Thoracic aorta (tissue), 2 donors: ENCODE data around the gene LUZP4. TPM values are rescaled to one million over a fixed set of nuclear protein-coding genes. Genes with fewer than 3 reads are reported as not detected.

Source experiments
- ATAC-seq: fragments of 150-250 bp; one replicate; pipeline ENCODE4 v1.8.0; 2017; ENCODE audit warnings: low read depth; ENCODE audit not compliant: insufficient number of reproducible peaks, low FRiP score
- DNase-seq: peaks from one replicate; pipeline ENCODE4 v3.0.0-alpha.2; 2020; ENCODE audit warnings: low spot score
- H3K27ac ChIP-seq, 2 donors: fragments of 200-600 bp; sonication (generic); 1 replicate in 1 of 2; 2 replicates in 1 of 2; pipeline ENCODE4 v1.5.1; 2016; ENCODE audit warnings: mild to moderate bottlenecking in 2 of 2, moderate library complexity in 2 of 2
- H3K27me3 ChIP-seq: fragments of 200-600 bp; sonication (generic); replicated peaks from 2 replicates; pipeline ENCODE4 v1.6.0; 2016; ENCODE audit warnings: mild to moderate bottlenecking; ENCODE audit not compliant: insufficient read depth
- H3K36me3 ChIP-seq: fragments of 200-600 bp; sonication (generic); one replicate; pipeline ENCODE4 v1.5.1; 2016
- H3K4me1 ChIP-seq, 2 donors: fragments of 200-600 bp; sonication (generic); 1 replicate in 1 of 2; 2 replicates in 1 of 2; pipeline versions ENCODE4 v1.5.1 to v1.6.0; 2016; ENCODE audit warnings: low read depth in 2 of 2, mild to moderate bottlenecking in 1 of 2; ENCODE audit not compliant: control insufficient read depth in 1 of 2
- H3K4me3 ChIP-seq: fragments of 200-600 bp; sonication (generic); 2 replicates; pipeline ENCODE4 v1.5.1; 2016; ENCODE audit warnings: mild to moderate bottlenecking
- H3K9me3 ChIP-seq: fragments of 200-600 bp; sonication (generic); 2 replicates; pipeline ENCODE4 v1.5.1; 2016
- total RNA-seq, 2 donors: library from RNA; depleted of rRNA; stranded (reverse); fragments of >200 nt; gene quantifications; one replicate each; pipeline versions ENCODE4 v1.1.0 to v1.2.3, GENCODE V29; 2016
- TF ChIP-seq, protein P1 (sequence below): fragments of 200-600 bp; sonication (generic); IDR thresholded peaks from one replicate; pipeline ENCODE4 v1.5.1; 2019; ENCODE audit warnings: antibody characterized with exemption

Gene LUZP4
- total RNA-seq, 2 donors from 2014 or later: not detected

DNA sequence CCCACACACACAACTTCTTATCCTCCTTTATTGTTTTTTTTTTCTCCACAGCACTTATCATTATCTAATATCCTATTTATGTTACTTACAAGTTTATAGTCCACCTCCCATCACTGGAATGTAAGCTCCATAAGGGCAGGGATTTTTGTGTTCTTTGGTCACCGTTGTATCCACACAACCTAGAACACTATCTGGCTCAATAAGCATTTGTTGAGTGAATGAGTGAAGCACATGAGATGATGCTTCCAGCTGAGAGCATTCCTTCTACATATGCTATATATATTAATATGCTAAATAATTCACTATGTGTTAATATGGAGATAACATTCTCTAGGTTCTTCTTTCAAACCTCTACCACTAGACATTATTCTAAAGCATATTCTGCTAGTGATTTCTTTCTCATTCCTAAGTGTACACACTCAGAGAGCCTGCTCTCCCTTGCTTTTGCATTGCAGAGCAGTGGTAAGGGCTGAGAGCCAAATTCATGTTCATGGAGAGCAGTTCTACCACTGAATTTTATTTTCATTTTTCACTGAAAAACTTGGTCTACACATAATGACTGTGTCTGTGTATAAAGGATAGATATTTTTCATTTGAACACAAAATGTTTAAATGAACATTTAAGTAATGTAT is 20.3 kb upstream of the LUZP4 start:
- Histone ChIP-seq H3K36me3 (no peaks in the 10 kb centered on the region), H3K4me1 (no peaks in the 10 kb centered on the region), H3K27me3 (no peaks in the 10 kb centered on the region), H3K4me3 (no peak overlapping the region), H3K9me3 (no peaks in the 10 kb centered on the region), H3K27ac (no peak overlapping the region)
- no peak for DNase-seq
- ATAC-seq: no peak
- TF ChIP-seq, protein P1, sequence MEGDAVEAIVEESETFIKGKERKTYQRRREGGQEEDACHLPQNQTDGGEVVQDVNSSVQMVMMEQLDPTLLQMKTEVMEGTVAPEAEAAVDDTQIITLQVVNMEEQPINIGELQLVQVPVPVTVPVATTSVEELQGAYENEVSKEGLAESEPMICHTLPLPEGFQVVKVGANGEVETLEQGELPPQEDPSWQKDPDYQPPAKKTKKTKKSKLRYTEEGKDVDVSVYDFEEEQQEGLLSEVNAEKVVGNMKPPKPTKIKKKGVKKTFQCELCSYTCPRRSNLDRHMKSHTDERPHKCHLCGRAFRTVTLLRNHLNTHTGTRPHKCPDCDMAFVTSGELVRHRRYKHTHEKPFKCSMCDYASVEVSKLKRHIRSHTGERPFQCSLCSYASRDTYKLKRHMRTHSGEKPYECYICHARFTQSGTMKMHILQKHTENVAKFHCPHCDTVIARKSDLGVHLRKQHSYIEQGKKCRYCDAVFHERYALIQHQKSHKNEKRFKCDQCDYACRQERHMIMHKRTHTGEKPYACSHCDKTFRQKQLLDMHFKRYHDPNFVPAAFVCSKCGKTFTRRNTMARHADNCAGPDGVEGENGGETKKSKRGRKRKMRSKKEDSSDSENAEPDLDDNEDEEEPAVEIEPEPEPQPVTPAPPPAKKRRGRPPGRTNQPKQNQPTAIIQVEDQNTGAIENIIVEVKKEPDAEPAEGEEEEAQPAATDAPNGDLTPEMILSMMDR: no peak

DNA sequence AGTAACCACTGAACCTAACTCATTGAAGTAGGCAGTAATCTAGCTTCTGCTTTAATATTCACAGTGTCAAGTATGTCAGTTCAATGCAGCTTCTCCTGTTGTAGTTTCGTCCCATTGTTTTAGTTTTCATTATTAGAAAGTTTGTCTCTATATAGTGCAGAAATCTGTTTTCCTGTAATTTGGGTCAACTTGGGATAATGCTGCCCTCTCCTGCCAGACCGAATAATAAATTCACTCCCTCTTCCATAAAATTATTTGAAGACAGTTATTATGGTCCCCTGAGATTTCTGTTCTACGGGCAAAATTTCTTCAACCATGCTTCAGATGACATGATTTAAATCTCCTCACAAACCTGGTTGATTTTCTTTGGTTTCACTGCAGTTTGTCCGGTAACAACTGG is 4.6 kb upstream of the LUZP4 start:
- no peaks in the 10 kb centered on the region for H3K9me3 ChIP-seq
- H3K27me3 ChIP-seq: no peaks in the 10 kb centered on the region
- TF ChIP-seq, protein P1: no peak
- ATAC-seq: no peak
- no peaks in the 10 kb centered on the region for H3K4me1 ChIP-seq
- H3K27ac ChIP-seq: no peak overlapping the region
- no peaks in the 10 kb centered on the region for H3K36me3 ChIP-seq
- H3K4me3 ChIP-seq: no peak overlapping the region
- no peak for DNase-seq

DNA sequence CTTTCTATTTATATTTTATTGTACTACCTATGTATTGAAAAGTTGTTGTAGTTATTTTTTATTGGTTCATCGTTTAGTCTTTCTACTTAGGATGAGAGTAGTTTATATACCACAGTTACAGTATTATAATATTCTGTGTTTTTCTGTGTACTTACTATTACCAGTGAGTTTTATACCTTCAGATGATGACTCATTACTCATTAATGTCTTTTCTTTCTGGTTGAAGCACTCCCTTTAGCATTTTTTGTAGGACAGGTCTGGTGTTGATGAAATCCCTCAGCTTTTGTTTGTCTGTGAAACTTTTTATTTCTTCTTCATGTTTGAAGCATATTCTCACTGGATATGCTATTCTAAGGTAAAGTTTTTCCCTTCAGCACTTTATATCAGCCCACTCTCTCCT is 7.7 kb downstream of the LUZP4 start:
- no peaks in the 10 kb centered on the region for H3K9me3 ChIP-seq
- ATAC-seq (no peak), DNase-seq (no peak)
- no peak overlapping the region for H3K27ac ChIP-seq
- TF ChIP-seq, protein P1: no peak
- H3K36me3 ChIP-seq: no peaks in the 10 kb centered on the region
- no peaks in the 10 kb centered on the region for H3K27me3 ChIP-seq
- no peak overlapping the region for H3K4me3 ChIP-seq
- no peaks in the 10 kb centered on the region for H3K4me1 ChIP-seq

DNA sequence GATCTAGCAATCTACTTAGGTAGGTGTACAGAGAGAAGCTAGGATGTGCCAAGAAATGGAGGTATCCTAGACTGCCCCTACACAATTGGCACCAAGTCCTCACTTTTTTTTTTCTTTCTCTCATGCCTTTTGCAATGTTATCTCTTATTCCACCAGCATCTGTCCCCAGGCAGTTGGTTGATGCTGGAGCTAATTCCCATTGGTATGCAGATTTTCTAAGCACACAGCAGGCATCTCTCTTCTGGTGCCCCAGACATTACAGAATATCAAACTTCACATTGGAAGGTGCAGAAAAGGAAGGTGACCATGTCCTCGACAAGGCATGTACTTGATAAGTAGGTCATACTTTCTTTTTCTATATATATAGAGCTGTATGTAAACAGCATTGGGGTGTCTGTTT is 21.6 kb downstream of the LUZP4 start:
- Histone ChIP-seq H3K4me3 (no peak overlapping the region), H3K36me3 (no peaks in the 10 kb centered on the region), H3K27ac (no peak overlapping the region), H3K4me1 (no peaks in the 10 kb centered on the region), H3K9me3 (no peaks in the 10 kb centered on the region), H3K27me3 (no peaks in the 10 kb centered on the region)
- DNase-seq: no peak
- no peak for ATAC-seq
- TF ChIP-seq, protein P1: no peak

DNA sequence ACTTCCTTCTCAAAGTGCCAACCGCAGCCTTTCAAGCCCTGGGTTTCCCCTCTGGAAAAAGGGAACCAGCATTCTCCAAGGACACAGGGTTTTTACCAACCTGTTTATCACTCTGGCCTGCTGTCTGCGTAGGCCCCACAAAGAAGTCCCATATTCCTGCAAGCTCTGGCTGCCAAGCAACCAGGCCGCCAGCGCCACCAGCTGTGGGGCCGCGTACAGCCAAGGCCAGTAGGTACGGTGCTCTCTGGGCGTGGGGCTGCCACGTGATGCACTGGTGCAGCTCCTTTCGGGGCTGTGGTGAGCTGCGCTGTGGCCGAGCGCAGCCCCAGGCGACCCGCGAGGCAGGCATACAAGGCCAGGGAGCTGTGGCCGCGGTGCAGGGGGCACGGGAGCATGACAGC is 22.1 kb downstream of the LUZP4 start:
- Histone ChIP-seq H3K4me1 (no peaks in the 10 kb centered on the region), H3K9me3 (no peaks in the 10 kb centered on the region), H3K4me3 (no peak overlapping the region), H3K27ac (no peak overlapping the region), H3K36me3 (no peaks in the 10 kb centered on the region), H3K27me3 (no peaks in the 10 kb centered on the region)
- ATAC-seq (no peak), DNase-seq (no peak)
- TF ChIP-seq, protein P1: no peak
